GM12878 (cell line): ENCODE measurements around the gene STRA8. TPM values are rescaled to one million over a fixed set of nuclear protein-coding genes. Genes with fewer than 3 reads are reported as not detected.
A peak's percentile ranks its signal among the peaks of the same experiment; 100 is the strongest.

Experiments
- ATF3 ChIP-seq: IDR thresholded peaks from 2 replicates; pipeline ENCODE4 v1.6.1; 2011; ENCODE audit warnings: low read depth, mild to moderate bottlenecking, low read length, moderate library complexity, borderline replicate concordance; ENCODE audit errors: extremely low read depth
- CBFB ChIP-seq: IDR thresholded peaks from 2 replicates; pipeline ENCODE4 v1.6.1; 2016; ENCODE audit warnings: antibody characterized with exemption, low read depth
- CBX3 ChIP-seq: fragments of 200-600 bp; sonication (generic); IDR thresholded peaks from 2 replicates; pipeline ENCODE4 v1.6.1; 2016; ENCODE audit warnings: low read depth, borderline replicate concordance
- CBX5 ChIP-seq: sonication (generic); IDR thresholded peaks from 2 replicates; pipeline ENCODE4 v1.6.1; 2016; ENCODE audit warnings: low read depth, moderate library complexity, mild to moderate bottlenecking, inconsistent platforms
- CHD1 ChIP-seq: IDR thresholded peaks from 2 replicates; pipeline ENCODE4 v1.6.1; 2012; ENCODE audit warnings: low read depth, low read length, improper control_type of control experiment
- DPF2 ChIP-seq: fragments of 450-650 bp; IDR thresholded peaks from 2 replicates; pipeline ENCODE4 v1.6.1; 2017; ENCODE audit warnings: mild to moderate bottlenecking
- HCFC1 ChIP-seq: fragments of 150-350 bp; IDR thresholded peaks from 2 replicates; pipeline ENCODE4 v1.6.1; 2014; ENCODE audit warnings: low read length
- IRF4 ChIP-seq: IDR thresholded peaks from 2 replicates; pipeline ENCODE4 v1.6.1; 2011; ENCODE audit warnings: low read depth, low read length
- NFYB ChIP-seq: IDR thresholded peaks from 2 replicates; pipeline ENCODE4 v1.6.1; 2011; ENCODE audit warnings: low read depth, mild to moderate bottlenecking, low read length, improper control_type of control experiment, moderate library complexity; ENCODE audit not compliant: insufficient read depth
- PBX3 ChIP-seq: IDR thresholded peaks from 2 replicates; pipeline ENCODE4 v1.6.1; 2011; ENCODE audit warnings: mild to moderate bottlenecking, low read depth, low read length, moderate library complexity; ENCODE audit not compliant: insufficient replicate concordance
- POLR2A ChIP-seq: IDR thresholded peaks from 2 replicates; pipeline ENCODE4 v1.6.1; 2011; ENCODE audit warnings: low read depth, mild to moderate bottlenecking, low read length
- RB1 ChIP-seq: fragments of 450-650 bp; formaldehyde crosslinking; IDR thresholded peaks from 2 replicates; pipeline ENCODE4 v1.6.1; 2017; ENCODE audit warnings: mild to moderate bottlenecking, borderline replicate concordance
- SIN3A ChIP-seq: IDR thresholded peaks from 2 replicates; pipeline ENCODE4 v1.6.1; 2012; ENCODE audit warnings: low read depth, low read length, improper control_type of control experiment
- SMAD1 ChIP-seq: fragments of 450-650 bp; IDR thresholded peaks from 2 replicates; pipeline ENCODE4 v1.6.1; 2018; ENCODE audit warnings: mild to moderate bottlenecking, low read depth; ENCODE audit not compliant: partially characterized antibody
- SMC3 ChIP-seq: IDR thresholded peaks from 2 replicates; pipeline ENCODE4 v1.6.1; 2011; ENCODE audit warnings: low read length, improper control_type of control experiment, borderline replicate concordance
- SPI1 ChIP-seq: IDR thresholded peaks from 2 replicates; pipeline ENCODE4 v1.6.1; 2011; ENCODE audit warnings: low read depth, mild to moderate bottlenecking, low read length, moderate library complexity, borderline replicate concordance; ENCODE audit not compliant: insufficient read depth
- SREBF1 ChIP-seq: IDR thresholded peaks from 2 replicates; pipeline ENCODE4 v1.6.1; 2012; ENCODE audit warnings: mild to moderate bottlenecking, low read length
- USF2 ChIP-seq: IDR thresholded peaks from 2 replicates; pipeline ENCODE4 v1.6.1; 2011; ENCODE audit warnings: low read depth, low read length, improper control_type of control experiment, borderline replicate concordance
- WRNIP1 ChIP-seq: IDR thresholded peaks from 2 replicates; pipeline ENCODE4 v1.6.1; 2011; ENCODE audit warnings: low read depth, low read length, improper control_type of control experiment, borderline replicate concordance
- ZBTB11 ChIP-seq: fragments of 450-650 bp; formaldehyde crosslinking; IDR thresholded peaks from 2 replicates; pipeline ENCODE4 v1.5.0; 2022; ENCODE audit warnings: mild to moderate bottlenecking, missing genetic modification characterization
- ZBTB33 ChIP-seq: fragments of 450-650 bp; IDR thresholded peaks from 2 replicates; pipeline ENCODE4 v1.6.1; 2017; ENCODE audit warnings: mild to moderate bottlenecking
- ZNF217 ChIP-seq: fragments of 450-650 bp; IDR thresholded peaks from 2 replicates; pipeline ENCODE4 v1.6.1; 2017; ENCODE audit warnings: antibody characterized with exemption, mild to moderate bottlenecking
- polyA plus RNA-seq, 11 experiments: library from polyadenylated mRNA; depleted of rRNA in 4 of 11; unstranded in 6 of 11; stranded (reverse) in 5 of 11; fragments of >200 nt; fragmentation: Nextera tagmentation in 4 of 11; fragmentation: Illumina TruSeq in 1 of 11; extraction: Ambion mirVana in 4 of 11; extraction: Trizol in 1 of 11; gene quantifications; 1 replicate in 1 of 11; 2 replicates in 10 of 11; pipeline versions ENCODE4 v1.2.1 to v1.2.3, GENCODE V29; 2011 to 2016; ENCODE audit warnings: inconsistent platforms in 2 of 11, missing spikeins in 2 of 11, low read depth in 1 of 11
- total RNA-seq, 4 experiments: library from RNA; depleted of rRNA in 3 of 4; stranded (reverse); fragments of >200 nt in 3 of 4; fragmentation: Illumina TruSeq in 1 of 4; extraction: Trizol in 1 of 4; gene quantifications; 2 replicates each; pipeline versions ENCODE4 v1.2.1 to v1.2.3, GENCODE V29; 2013 to 2021

Gene STRA8
- total and polyA plus RNA-seq, 10 of the 15 experiments (the other 5 are each of a cell fraction or from before 2014, with no cell fraction given), result 0.15 TPM; not detected in 9

GRCh38 chr7:135188298-135188984 is 45.2 kb upstream of the STRA8 start (continued):
- TF ChIP-seq ATF3, result no peak
- no peak for TF ChIP-seq CBX3
- TF ChIP-seq SREBF1, result no peak
- no peak for TF ChIP-seq WRNIP1
- TF ChIP-seq DPF2, result peak; percentile 44; the same call in 1 of the 2 replicates
- no peak for TF ChIP-seq POLR2A
- TF ChIP-seq HCFC1, result no peak
- no peak for TF ChIP-seq SIN3A
- TF ChIP-seq SMAD1, result no peak
- TF ChIP-seq CBFB, result no peak
- no peak for TF ChIP-seq CBX5
- no peak for TF ChIP-seq USF2
- peak; percentile 74; the same call in 1 of the 2 replicates for TF ChIP-seq RB1
- no peak for TF ChIP-seq ZBTB11 (CRISPR knock-in tag)
- TF ChIP-seq SPI1, result no peak
- no peak for TF ChIP-seq IRF4
- no peak for TF ChIP-seq ZBTB33
- TF ChIP-seq PBX3, result no peak
- no peak for TF ChIP-seq NFYB
- TF ChIP-seq CHD1, result no peak
- TF ChIP-seq ZNF217, result no peak
- no peak for TF ChIP-seq SMC3
